Measurements from ENCODE around the gene ANKRD26. TPM values are rescaled to one million over a fixed set of nuclear protein-coding genes. Genes with fewer than 3 reads are reported as not detected.

The ANKRD26 gene
- total and polyA plus RNA-seq, 4 donors, result 0.81 to 5.9 (median 4.2) TPM

GRCh38 chr10:27147701-27148100 is 47.4 kb upstream of the ANKRD26 start:
- TF ChIP-seq HNF4A (conservative IDR thresholded peaks at IDR 0.05) (no peak), ZBTB33 (IDR thresholded peaks at IDR 0.05) (no peak), FOXA1 (IDR thresholded peaks at IDR 0.05) (no peak), YY1 (IDR thresholded peaks at IDR 0.05) (no peak), RXRA (IDR thresholded peaks at IDR 0.05) (no peak), TAF1 (conservative IDR thresholded peaks at IDR 0.05) (no peak), GABPA (IDR thresholded peaks at IDR 0.05 in 1 of 2, conservative IDR thresholded peaks at IDR 0.05 in 1 of 2) (no peak), HNF4G (IDR thresholded peaks at IDR 0.05) (no peak), EGR1 (IDR thresholded peaks at IDR 0.05; ENCODE audit: low read depth in 2 of 2) (no peak)
- TF ChIP-seq, protein P1, sequence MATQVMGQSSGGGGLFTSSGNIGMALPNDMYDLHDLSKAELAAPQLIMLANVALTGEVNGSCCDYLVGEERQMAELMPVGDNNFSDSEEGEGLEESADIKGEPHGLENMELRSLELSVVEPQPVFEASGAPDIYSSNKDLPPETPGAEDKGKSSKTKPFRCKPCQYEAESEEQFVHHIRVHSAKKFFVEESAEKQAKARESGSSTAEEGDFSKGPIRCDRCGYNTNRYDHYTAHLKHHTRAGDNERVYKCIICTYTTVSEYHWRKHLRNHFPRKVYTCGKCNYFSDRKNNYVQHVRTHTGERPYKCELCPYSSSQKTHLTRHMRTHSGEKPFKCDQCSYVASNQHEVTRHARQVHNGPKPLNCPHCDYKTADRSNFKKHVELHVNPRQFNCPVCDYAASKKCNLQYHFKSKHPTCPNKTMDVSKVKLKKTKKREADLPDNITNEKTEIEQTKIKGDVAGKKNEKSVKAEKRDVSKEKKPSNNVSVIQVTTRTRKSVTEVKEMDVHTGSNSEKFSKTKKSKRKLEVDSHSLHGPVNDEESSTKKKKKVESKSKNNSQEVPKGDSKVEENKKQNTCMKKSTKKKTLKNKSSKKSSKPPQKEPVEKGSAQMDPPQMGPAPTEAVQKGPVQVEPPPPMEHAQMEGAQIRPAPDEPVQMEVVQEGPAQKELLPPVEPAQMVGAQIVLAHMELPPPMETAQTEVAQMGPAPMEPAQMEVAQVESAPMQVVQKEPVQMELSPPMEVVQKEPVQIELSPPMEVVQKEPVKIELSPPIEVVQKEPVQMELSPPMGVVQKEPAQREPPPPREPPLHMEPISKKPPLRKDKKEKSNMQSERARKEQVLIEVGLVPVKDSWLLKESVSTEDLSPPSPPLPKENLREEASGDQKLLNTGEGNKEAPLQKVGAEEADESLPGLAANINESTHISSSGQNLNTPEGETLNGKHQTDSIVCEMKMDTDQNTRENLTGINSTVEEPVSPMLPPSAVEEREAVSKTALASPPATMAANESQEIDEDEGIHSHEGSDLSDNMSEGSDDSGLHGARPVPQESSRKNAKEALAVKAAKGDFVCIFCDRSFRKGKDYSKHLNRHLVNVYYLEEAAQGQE (IDR thresholded peaks at IDR 0.05), result no peak
- DNase-seq (ENCODE audit: low spot score), result no peak
- Histone ChIP-seq H3K9ac (ENCODE audit: low read depth in 1 of 2, low read length in 2 of 2) (no peak overlapping the region), H3K27ac (ENCODE audit: low read depth in 1 of 2, low read length in 2 of 2) (no peak overlapping the region), H3K36me3 (ENCODE audit: control insufficient read depth in 4 of 4, insufficient read depth in 3 of 4, low read depth in 1 of 4, low read length in 3 of 4) (peaks cover 6 to 39% (median 37%) of the 10 kb centered on the region in 4 donors), H3K4me3 (ENCODE audit: low read depth in 1 of 3, low read length in 3 of 3) (no peak overlapping the region), H3K4me1 (ENCODE audit: control insufficient read depth in 4 of 4, insufficient read depth in 4 of 4, low read length in 3 of 4) (peaks cover 0 to 6% (median 5%) of the 10 kb centered on the region in 4 donors), H3K27me3 (ENCODE audit: control insufficient read depth in 4 of 4, insufficient read depth in 4 of 4, low read length in 3 of 4) (no peaks in the 10 kb centered on the region), H3K9me3 (ENCODE audit: control insufficient read depth in 4 of 4, low read length in 3 of 4) (no peaks in the 10 kb centered on the region)
- 84% methylated on average over 5 of the region's 5 CpGs for WGBS

GRCh38 chr10:27145937-27146336 is 45.6 kb upstream of the ANKRD26 start:
- no peak for DNase-seq (ENCODE audit: low spot score)
- Histone ChIP-seq H3K9me3 (ENCODE audit: control insufficient read depth in 4 of 4, low read length in 3 of 4) (no peaks in the 10 kb centered on the region), H3K27ac (ENCODE audit: low read depth in 1 of 2, low read length in 2 of 2) (no peak overlapping the region), H3K9ac (ENCODE audit: low read depth in 1 of 2, low read length in 2 of 2) (no peak overlapping the region), H3K4me3 (ENCODE audit: low read depth in 1 of 3, low read length in 3 of 3) (no peak overlapping the region), H3K27me3 (ENCODE audit: control insufficient read depth in 4 of 4, insufficient read depth in 4 of 4, low read length in 3 of 4) (no peaks in the 10 kb centered on the region), H3K36me3 (ENCODE audit: control insufficient read depth in 4 of 4, insufficient read depth in 3 of 4, low read depth in 1 of 4, low read length in 3 of 4) (peaks cover 8 to 48% (median 43%) of the 10 kb centered on the region in 4 donors), H3K4me1 (ENCODE audit: control insufficient read depth in 4 of 4, insufficient read depth in 4 of 4, low read length in 3 of 4) (no peaks in the 10 kb centered on the region)
- TF ChIP-seq ZBTB33 (IDR thresholded peaks at IDR 0.05) (no peak), CTCF (IDR thresholded peaks at IDR 0.05; ENCODE audit: low read depth, low read length, missing input control) (no peak), HNF4A (conservative IDR thresholded peaks at IDR 0.05) (no peak), ATF3 (IDR thresholded peaks at IDR 0.05) (no peak), EGR1 (IDR thresholded peaks at IDR 0.05; ENCODE audit: low read depth in 2 of 2) (no peak), NR2F2 (IDR thresholded peaks at IDR 0.05) (no peak), RAD21 (IDR thresholded peaks at IDR 0.05) (no peak), SP1 (IDR thresholded peaks at IDR 0.05) (no peak), HNF4G (IDR thresholded peaks at IDR 0.05) (no peak), TAF1 (conservative IDR thresholded peaks at IDR 0.05) (no peak)
- TF ChIP-seq, protein P1 (IDR thresholded peaks at IDR 0.05), result no peak

Data from liver (tissue), 9 donors.